Stimulated activated CD4-positive, alpha-beta T cell treated with anti-CD3 and anti-CD28 coated beads, TNF-alpha, amount 100 ng/mL, for 48 hours (primary cell): ENCODE measurements around the gene ANKRD28.

Experiments used
- DNase-seq, 3 donors: peaks; one replicate each; pipeline ENCODE4 v3.0.0-alpha.2; 2020; ENCODE audit warnings: low read depth in 3 of 3

Gene ANKRD28

GRCh38 chr3:15723624-15723884, 74.2 kb downstream of the ANKRD28 start:
- DNase-seq = no peak

DNA sequence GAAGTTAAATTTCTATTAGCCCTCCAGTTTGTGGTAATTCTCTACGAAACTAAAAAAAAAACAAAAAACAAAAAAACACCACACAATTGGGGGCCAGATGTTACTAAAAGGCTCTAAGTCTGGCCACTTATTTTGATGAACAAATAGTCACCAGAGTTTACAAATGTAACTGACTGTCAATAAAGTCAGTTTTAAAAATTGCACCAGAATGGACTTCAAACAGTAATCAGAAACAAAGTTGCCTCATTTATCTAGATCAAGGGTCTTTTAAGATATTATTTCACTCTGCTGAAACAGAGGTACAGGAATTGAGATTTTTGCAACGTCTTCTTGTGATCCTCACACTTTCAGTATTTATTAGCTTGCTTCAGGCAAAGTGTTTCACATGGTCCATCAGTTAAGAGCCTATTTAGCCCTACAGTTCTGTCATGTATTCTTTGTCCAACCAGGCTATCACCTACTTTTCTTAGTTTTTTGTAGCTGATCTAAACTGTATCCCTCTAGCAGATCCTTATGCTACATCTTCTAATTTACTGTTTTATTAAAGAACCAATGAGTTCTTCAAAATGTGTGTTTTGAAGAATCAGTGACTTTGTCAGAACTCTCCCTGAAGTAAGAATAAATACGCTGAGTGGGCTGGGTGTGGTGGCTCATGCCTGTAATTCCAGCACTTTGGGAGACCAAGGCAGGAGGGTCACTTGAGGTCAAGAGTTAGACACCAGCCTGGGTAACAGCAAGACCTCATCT, 74.7 kb downstream of the ANKRD28 start:
- no peak for DNase-seq

DNA sequence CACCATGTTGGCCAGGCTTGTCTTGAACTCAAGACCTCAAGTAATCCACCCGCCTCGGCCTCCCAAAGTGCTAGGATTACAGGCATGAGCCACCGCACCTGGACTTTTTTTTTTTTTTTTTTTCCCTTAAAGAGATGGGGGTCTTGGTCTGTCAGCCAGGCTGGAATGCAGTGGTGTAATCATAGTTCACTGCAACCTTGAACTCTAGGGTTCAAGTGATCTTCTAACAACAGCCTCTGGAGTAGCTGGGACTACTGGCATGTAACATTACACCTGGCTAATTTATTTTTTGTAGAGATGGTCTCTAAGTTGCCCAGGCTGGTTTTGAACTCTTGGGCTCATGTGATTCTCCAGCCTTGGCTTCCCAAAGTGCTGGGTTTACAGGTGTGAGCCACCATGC, 81.6 kb downstream of the ANKRD28 start:
- no peak for DNase-seq

DNA sequence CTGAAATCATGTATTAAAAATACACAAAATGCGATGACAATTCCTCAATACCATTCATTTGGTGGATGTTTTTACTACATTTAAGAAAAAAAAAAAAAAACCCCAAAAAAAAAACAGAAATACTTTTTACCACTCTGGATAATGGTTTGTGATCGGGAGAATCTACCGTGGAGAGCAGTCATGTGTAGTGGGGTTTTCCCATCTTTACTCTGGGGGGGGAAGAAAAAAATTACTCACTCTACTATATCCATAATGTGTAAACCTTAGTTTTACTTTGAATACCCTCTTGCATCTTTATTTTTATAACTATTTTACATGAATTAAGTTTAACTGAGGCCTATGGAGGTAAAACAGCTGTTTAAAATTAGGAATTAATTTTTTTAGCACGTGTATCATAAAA, 83.3 kb downstream of the ANKRD28 start:
- DNase-seq = no peak

GRCh38 chr3:15713364-15713763, 84.4 kb downstream of the ANKRD28 start:
- no peak for DNase-seq

DNA sequence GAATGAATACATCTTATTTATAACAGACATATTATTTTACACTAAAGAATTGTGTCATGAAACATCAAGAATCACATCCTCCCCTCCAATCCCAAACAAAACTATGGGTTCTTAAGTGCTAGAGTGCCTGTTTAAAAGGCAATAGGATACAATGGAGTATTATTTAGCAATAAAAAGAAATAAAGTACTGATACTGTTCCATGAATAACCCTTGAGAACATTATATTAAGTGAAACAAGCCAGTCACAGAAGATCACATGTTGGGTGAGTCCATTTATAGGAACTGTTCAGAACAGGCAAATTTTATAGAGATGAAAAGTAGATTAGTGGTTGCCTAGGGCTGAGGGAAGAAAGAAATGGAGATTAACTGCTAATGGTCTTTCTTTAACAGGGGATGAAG, 86.5 kb downstream of the ANKRD28 start:
- DNase-seq = no peak

GRCh38 chr3:15708882-15709677, 88.7 kb downstream of the ANKRD28 start:
- DNase-seq = no peak

DNA sequence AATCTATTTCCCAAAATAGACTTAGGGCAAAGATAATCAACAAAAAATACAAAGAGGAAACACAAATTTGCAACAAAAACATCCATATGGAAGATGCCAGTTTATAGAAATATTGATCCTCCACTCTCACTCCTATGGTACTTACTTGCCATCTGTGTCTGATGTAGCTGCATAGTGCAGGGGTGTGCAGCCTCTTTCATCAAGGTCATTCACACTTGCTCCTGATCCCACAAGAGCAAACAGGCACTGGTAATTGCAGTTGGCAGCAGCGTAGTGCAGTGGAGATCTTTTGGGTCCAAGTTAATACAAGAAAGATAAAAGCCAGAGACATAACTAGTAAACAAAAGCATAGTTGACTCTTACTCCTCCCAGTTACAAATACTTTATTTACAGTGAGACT, 90.0 kb downstream of the ANKRD28 start:
- DNase-seq = no peak

- DNase-seq = no peak
Observed at GRCh38 chr3:15703346-15703745, 94.4 kb downstream of the ANKRD28 start.

- DNase-seq = no peak
Observed at GRCh38 chr3:15694628-15695027, 103.2 kb downstream of the ANKRD28 start.

DNA sequence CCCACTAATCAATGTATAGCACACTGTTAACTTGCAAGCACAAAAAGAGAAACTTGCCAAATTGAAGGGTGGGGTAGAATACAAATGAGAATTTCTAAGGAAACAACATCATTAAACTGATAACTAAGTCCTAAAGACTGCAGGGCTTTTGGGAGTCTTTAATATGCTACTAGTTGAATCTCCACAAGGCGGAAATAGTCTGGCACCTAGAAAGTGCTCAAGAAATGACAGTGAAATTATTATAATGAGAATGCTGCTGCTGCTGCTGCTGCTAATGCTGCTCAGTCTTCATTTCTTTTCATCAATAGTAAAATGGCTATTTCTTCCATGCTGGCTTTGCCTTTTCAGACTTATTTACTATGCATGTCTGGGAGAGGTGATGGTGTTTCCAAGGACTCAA, 104.4 kb downstream of the ANKRD28 start:
- DNase-seq = no peak

DNA sequence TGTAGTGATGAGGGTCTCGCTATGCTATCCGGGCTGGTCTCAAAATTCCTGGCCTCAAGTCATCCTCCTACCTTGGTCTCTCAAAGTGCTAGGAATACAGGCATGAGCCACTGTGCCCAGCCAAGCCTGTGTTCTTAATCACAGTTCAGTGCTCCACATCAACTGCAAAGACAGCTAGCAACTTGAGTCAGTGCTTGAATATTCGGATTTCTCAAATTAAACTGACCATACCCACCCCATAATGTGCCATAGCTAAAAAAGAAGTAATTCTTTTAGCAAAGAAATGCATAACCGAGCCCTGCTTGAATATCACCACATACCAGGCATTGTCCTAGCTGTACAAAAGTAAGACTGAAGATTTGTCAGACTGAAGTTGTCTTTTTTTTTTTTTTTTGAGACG, 107.0 kb downstream of the ANKRD28 start:
- no peak for DNase-seq

DNA sequence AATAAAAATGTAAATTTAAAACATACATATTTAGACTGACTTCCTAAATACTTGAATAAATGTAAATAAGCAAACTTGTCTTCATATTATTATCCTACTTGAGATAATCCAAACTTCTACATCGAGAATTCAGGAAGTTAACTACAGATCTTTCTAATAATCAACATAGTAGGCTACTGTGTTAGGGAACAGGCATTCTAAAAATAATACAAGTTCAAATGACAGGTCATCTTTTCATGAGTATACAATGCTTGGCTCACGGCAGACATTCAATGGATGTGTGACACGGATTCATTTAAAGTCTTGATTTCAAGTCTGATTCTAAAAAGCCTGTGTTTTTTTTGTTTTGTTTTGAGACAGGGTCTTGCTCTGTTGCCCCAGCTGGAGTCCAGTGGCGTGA, 107.5 kb downstream of the ANKRD28 start:
- DNase-seq = no peak

GRCh38 chr3:15685927-15686326, 111.9 kb downstream of the ANKRD28 start:
- DNase-seq = no peak

DNA sequence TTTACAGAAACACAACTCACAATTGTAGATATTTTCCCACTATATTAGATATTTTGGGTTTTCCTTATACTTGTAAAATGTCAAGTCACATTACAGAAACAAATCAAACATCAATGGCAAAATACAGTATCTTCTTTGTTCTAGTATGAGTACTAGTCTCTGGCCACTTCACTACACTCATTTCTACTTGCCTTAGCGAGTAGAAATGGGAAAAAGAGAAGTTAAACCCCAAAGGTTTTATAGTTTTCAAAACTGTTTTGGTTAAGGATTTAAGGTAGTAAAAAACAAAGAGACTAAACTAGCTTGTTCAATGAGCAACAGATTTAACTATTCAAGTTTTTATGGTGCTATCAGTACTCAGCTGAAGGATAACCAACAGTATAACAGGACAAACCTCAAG, 114.5 kb downstream of the ANKRD28 start:
- DNase-seq = no peak

DNA sequence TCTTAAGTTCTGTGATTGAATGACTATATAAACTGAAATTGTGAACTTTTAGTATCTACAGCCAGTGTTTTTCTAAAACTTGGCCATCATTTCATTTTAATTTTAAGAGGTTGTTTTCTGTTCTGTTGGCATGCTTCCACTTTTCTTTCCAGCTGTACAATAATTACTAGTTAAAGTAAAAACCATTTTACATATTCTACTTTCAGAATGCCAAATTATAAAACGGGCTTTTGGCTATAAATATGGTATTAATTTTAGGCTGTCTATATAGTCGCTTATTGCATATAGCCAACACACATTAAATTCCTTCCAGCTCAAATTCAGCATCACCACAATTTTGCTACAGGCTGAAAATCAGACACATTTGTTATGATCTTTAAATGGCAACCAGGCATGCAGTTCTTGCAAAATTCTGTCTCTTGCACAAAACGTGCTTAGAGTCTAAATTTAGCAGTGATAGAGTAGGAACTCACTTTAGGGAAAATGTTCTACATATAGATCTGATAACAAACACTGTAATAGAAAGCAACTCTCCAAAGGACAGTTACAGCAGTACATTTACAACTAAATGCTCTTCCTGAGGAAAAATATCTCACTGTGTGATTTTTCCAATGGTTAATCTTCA, 115.1 kb downstream of the ANKRD28 start:
- DNase-seq = no peak

DNA sequence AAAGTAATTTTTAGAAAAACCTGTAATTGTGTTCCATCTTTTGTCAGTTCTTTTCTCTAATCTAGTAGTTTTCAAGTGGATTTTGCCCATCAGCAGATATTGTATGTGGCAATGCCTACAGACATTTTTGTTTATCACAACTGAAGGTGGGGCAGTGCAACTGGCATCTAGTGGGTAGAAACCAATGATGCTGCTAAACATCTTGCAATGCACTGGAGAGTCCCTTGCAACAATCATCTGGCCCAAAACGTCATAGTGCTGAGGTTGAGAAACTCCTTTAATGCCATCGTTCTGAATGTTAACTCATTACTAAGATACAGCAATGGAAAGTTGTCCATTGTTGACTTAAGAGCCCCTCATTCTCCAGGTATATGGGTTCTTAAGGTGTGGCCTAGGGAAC, 116.1 kb downstream of the ANKRD28 start:
- no peak for DNase-seq

- DNase-seq = no peak
Observed at GRCh38 chr3:15679306-15679705, 118.5 kb downstream of the ANKRD28 start.

DNA sequence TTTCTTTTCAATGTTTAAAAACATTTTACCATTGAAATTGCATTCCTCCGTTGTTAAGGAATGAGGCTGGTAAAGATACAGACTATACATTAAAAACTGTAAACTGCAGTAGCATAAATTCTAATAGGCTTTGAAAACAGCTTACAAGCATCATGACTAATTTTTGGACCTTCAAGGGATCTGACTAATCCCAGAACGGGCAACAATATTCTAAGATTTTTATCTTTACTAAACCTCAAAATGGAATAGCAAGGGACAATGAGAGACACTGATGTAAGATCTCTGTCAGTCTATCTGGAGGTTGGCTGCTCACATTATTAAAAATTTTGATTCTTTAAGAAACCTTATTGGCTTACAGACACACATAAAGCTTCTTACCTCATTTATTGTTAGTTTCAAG, 121.5 kb downstream of the ANKRD28 start:
- DNase-seq = no peak

DNA sequence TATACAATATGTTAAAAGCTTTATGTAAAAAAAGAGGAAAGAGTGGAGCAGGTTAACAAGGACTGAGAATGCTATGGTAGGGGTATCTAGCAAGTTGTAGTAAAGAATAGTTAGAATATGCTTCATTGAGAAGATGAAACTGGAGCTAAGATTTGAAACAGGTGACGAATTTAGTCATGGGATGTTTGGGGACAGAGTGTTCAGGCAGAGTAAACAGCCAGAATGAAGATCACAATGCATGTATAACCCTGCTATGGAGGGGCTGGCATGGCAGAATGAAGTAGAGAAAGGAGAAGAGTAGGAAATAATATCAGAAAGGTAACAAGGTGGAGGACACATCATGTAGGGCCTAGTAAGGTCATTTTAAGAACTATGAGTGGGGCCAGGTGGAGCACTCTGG, 124.2 kb downstream of the ANKRD28 start:
- DNase-seq = no peak

- DNase-seq = no peak
Observed at GRCh38 chr3:15667484-15667883, 130.3 kb downstream of the ANKRD28 start.

DNA sequence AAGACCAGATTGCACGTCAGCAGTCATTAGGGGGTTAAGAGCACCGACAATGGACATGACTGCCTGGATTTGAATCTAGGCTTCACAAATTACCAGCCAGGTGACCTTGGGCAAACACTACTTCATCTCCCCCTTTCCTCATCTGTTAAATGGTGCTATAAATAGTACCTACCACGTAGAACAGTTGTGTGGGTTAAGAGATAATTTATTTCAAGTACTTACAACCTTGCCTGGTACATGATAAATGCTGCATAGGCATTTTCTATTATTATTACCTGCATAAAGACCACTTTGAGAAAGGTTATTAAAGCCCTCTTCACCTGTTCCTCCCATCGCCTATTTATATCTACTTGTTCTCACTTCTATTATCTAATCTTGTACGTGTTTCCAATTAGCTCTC, 131.5 kb downstream of the ANKRD28 start:
- DNase-seq = no peak

DNA sequence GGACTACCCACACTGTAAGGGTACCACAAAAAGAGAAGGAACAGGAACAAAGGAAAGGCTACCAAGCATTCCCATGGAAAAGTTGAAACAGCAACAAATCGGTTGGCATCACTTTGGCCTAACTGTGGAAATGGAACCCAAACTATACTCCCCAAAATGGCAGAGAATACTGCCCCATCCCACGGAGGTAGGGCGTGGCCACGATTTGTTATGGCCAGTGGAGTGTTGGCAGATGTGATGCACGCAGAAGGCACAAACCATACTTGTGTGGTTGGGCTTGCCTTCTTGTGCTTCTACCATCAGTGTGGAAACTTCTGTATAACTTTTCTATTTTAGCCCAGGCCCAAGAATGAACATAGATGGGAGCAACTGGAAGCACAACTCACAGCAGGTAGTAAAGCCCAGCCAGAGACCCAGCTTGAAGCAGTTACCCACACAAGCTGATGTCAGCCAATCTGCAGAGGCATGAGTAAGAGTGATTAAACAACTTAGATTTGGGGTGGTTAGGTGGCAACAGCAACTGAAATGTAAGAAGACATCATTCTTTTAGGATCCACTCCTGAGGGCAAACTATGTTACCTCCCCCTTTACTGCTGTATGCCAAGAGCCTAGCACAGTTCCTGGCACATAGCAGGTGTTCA, 132.1 kb downstream of the ANKRD28 start:
- DNase-seq = no peak
